Pancreas (tissue), 10 donors: Measurements from ENCODE around the gene C17orf67. TPM values are rescaled to one million over a fixed set of nuclear protein-coding genes. Genes with fewer than 3 reads are reported as not detected.
A peak's percentile ranks its signal among the peaks of the same experiment; 100 is the strongest.

Source experiments
- ATAC-seq, 4 donors: fragments of 200-7000 bp; cut with Tn5 transposase; one replicate each; pipeline versions ENCODE4 v1.8.0 to v1.9.1; 2020; ENCODE audit warnings: mild to moderate bottlenecking in 4 of 4, moderate library complexity in 4 of 4
- DNase-seq, 6 donors: peaks; one replicate each; pipeline ENCODE4 v3.0.0-alpha.2; 2020
- FAIRE-seq: peaks from 2 replicates; lab custom pipeline; 2012; peaks lifted over from hg19 to GRCh38; lab: Jason Lieb, UNC
- H3K27ac ChIP-seq, 4 donors: fragments of 200-600 bp; sonication (generic); 1 replicate in 3 of 4; 2 replicates in 1 of 4; pipeline versions ENCODE4 v1.5.0 to v1.8.0; 2020
- H3K27me3 ChIP-seq, 4 donors: fragments of 200-600 bp; one replicate each; pipeline ENCODE4 v1.8.0; 2021
- H3K36me3 ChIP-seq, 3 donors: fragments of 200-600 bp; sonication (generic) in 1 of 3; one replicate each; pipeline versions ENCODE4 v1.5.0 to v1.8.0; 2020 to 2021
- H3K4me1 ChIP-seq, 3 donors: fragments of 200-600 bp; one replicate each; pipeline ENCODE4 v1.8.0; 2021
- H3K4me3 ChIP-seq, 4 donors: fragments of 200-600 bp; sonication (generic) in 2 of 4; one replicate each; pipeline versions ENCODE4 v1.5.0 to v1.8.0; 2020 to 2021
- H3K9me3 ChIP-seq, 4 donors: fragments of 200-600 bp; one replicate each; pipeline ENCODE4 v1.8.0; 2021
- WGBS, 2 donors: extraction: QIAGEN DNeasy Blood & Tissue Kit; methylation state at CpG; one replicate each; pipeline ENCODE4 v1.1.7; 2013; 5-methylcytosine and 5-hydroxymethylcytosine counted together
- intact Hi-C, 3 donors: fragments of 100-400 bp; cut with DNase I; formaldehyde crosslinking; loops; one replicate each; pipeline versions ENCODE4 v1.11.1 to v1.14.2; 2022
- polyA plus RNA-seq, 2 donors: library from polyadenylated mRNA; stranded (reverse); fragments of 200-250 nt; gene quantifications; one replicate each; pipeline ENCODE4 v1.2.3, GENCODE V29; 2013
- total RNA-seq, 6 donors: library from RNA; stranded (reverse); fragmentation: NEBNext Ultra II Directional in 4 of 6; extraction: Animal tissue kit (Norgen Biotek cat#: 25700) in 4 of 6; gene quantifications; one replicate each; pipeline versions ENCODE4 v1.2.1 to v1.2.4, GENCODE V29; 2021 to 2023
- TF ChIP-seq, protein P1 (sequence below), 4 donors: fragments of 200-600 bp; sonication (generic) in 3 of 4; IDR thresholded peaks; one replicate each; pipeline versions ENCODE4 v1.5.0 to v1.8.0; 2021; ENCODE audit warnings: antibody characterized with exemption in 4 of 4
- donor health status: healthy with polysubstance abuse.
- donor health status: DM: no; HTN: no; CAD: no; lungs with moderate emphysema.
- donor health status: DM: no; HTN: no; CAD: no.
- donor health status: control.
- donor health status: control.
- donor health status: Bipolar disorder and iron deficiency.
- donor health status: DM: yes; HTN: yes; CAD: no.
- donor health status: DM: no; HTN: no; CAD: no.
- donor health status: DM: no; HTN: no; CAD: no.
- donor health status: DM: yes; HTN: yes; CAD: no.

The C17orf67 gene
- total and polyA plus RNA-seq, 8 donors, result 1.0 to 9.6 (median 1.8) TPM

DNA sequence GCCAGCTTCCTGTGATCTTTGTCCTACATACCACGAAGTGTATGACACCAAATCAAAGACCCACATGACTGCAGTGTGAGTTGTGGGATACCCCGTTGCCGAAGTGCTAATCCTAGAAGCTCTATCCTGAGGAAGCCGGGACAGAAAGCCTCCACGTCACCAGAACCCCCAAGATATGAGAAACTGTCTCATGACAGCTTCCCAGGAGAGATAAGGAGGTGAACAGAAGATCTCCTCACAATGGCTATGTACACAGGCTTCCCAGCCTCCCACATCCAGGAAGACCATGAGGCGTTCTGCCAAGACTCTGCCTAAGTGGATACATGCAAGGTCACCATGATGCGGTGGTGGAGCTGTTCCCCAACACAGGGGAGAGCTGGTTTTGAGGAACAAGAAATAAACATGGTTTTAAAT is 43.1 kb upstream of the C17orf67 start:
- 69 to 77% methylated on average over 7 of the region's 7 CpGs for WGBS, 2 donors
- no peak for FAIRE-seq
- Histone ChIP-seq H3K27me3 (no peaks in the 10 kb centered on the region), H3K36me3 (no peaks in the 10 kb centered on the region), H3K4me1 (no peaks in the 10 kb centered on the region), H3K4me3 (no peak overlapping the region), H3K9me3 (no peaks in the 10 kb centered on the region), H3K27ac (no peak overlapping the region)
- DNase-seq, result no peak
- intact Hi-C loops, result no loop called here
- TF ChIP-seq, protein P1, sequence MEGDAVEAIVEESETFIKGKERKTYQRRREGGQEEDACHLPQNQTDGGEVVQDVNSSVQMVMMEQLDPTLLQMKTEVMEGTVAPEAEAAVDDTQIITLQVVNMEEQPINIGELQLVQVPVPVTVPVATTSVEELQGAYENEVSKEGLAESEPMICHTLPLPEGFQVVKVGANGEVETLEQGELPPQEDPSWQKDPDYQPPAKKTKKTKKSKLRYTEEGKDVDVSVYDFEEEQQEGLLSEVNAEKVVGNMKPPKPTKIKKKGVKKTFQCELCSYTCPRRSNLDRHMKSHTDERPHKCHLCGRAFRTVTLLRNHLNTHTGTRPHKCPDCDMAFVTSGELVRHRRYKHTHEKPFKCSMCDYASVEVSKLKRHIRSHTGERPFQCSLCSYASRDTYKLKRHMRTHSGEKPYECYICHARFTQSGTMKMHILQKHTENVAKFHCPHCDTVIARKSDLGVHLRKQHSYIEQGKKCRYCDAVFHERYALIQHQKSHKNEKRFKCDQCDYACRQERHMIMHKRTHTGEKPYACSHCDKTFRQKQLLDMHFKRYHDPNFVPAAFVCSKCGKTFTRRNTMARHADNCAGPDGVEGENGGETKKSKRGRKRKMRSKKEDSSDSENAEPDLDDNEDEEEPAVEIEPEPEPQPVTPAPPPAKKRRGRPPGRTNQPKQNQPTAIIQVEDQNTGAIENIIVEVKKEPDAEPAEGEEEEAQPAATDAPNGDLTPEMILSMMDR (IDR thresholded peaks at IDR 0.05), result no peak
- no peak for ATAC-seq

- Histone ChIP-seq H3K27me3 (no peaks in the 10 kb centered on the region), H3K4me3 (no peak overlapping the region), H3K9me3 (no peaks in the 10 kb centered on the region), H3K4me1 (no peaks in the 10 kb centered on the region), H3K36me3 (no peaks in the 10 kb centered on the region), H3K27ac (no peak overlapping the region)
- no peak for DNase-seq
- ATAC-seq, result no peak
- TF ChIP-seq, protein P1 (IDR thresholded peaks at IDR 0.05), result no peak
- intact Hi-C loops, result no loop called here
- FAIRE-seq, result no peak
- WGBS, 2 donors, result 83 to 88% methylated on average over 4 of the region's 4 CpGs
Observed at GRCh38 chr17:56870081-56870651, 36.4 kb upstream of the C17orf67 start.

- H3K4me3 ChIP-seq, result no peak overlapping the region
- FAIRE-seq, result no peak
- no peak overlapping the region for H3K27ac ChIP-seq
- H3K4me1 ChIP-seq, result no peaks in the 10 kb centered on the region
- intact Hi-C loops, result no loop called here
- H3K36me3 ChIP-seq, result no peaks in the 10 kb centered on the region
- TF ChIP-seq, protein P1 (IDR thresholded peaks at IDR 0.05), result no peak
- no peaks in the 10 kb centered on the region for H3K27me3 ChIP-seq
- 93% methylated on average over 3 of the region's 3 CpGs for WGBS, 2 donors
- ATAC-seq, result no peak
- DNase-seq, result no peak
- H3K9me3 ChIP-seq, result no peaks in the 10 kb centered on the region
Observed at GRCh38 chr17:56868716-56869115, 35.0 kb upstream of the C17orf67 start.

DNA sequence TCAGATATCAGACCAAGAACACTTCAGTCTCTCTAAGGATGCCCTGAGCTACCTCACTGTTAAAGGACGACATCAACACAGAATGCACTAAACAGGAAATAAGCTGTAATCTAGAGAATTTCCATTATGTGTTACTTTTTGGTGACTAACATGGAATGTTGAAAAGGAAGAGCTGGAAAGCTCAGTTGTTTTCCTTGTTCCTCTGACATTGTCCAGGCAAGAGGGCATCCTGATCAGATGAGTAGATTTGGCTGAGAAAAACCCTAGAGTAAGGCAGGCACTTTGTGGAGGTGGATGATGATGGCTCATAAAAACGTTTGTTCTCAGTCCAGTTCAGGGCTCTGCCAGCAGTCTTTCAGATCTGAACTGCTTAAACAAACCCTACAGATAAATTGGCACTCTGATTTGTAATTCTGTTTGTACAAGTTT is 34.2 kb upstream of the C17orf67 start:
- H3K4me1 ChIP-seq, result no peaks in the 10 kb centered on the region
- no peak for FAIRE-seq
- WGBS, 2 donors, result 38 to 46% methylated on average over 2 of the region's 2 CpGs
- H3K9me3 ChIP-seq, result no peaks in the 10 kb centered on the region
- TF ChIP-seq, protein P1 (IDR thresholded peaks at IDR 0.05), result no peak
- peaks cover 0 to 4% (median 0%) of the 10 kb centered on the region in 3 donors for H3K36me3 ChIP-seq
- no peaks in the 10 kb centered on the region for H3K27me3 ChIP-seq
- no peak overlapping the region for H3K4me3 ChIP-seq
- ATAC-seq, result peak in 1 of 4 donors; percentile 21
- H3K27ac ChIP-seq, result no peak overlapping the region
- intact Hi-C loops, result no loop called here
- DNase-seq, result no peak

GRCh38 chr17:56866496-56866895 is 32.8 kb upstream of the C17orf67 start:
- H3K4me3 ChIP-seq, result no peak overlapping the region
- H3K4me1 ChIP-seq, result no peaks in the 10 kb centered on the region
- TF ChIP-seq, protein P1 (IDR thresholded peaks at IDR 0.05), result no peak
- 44 to 60% methylated on average over 3 of the region's 3 CpGs for WGBS, 2 donors
- FAIRE-seq, result no peak
- intact Hi-C loops, result no loop called here
- no peaks in the 10 kb centered on the region for H3K27me3 ChIP-seq
- H3K36me3 ChIP-seq, result peaks cover 0 to 17% (median 0%) of the 10 kb centered on the region in 3 donors
- no peaks in the 10 kb centered on the region for H3K9me3 ChIP-seq
- no peak overlapping the region for H3K27ac ChIP-seq
- peak in 2 of 4 donors; percentile 49 to 78 for ATAC-seq
- no peak for DNase-seq
